Heart left ventricle (tissue), 16 donors: Measurements from ENCODE around the gene DHX8. TPM values are rescaled to one million over a fixed set of nuclear protein-coding genes. Genes with fewer than 3 reads are reported as not detected.
"Not testable (repeated sequence)": the region's sequence is repeated elsewhere in the genome, so short reads cannot be mapped to it uniquely, and the experiment has no call there.

Source experiments
- ATAC-seq, 4 donors: fragments of 200-7000 bp; cut with Tn5 transposase; one replicate each; pipeline ENCODE4 v1.9.1; 2020 to 2022; ENCODE audit warnings: moderate library complexity in 4 of 4, mild to moderate bottlenecking in 3 of 4, moderate number of reproducible peaks in 1 of 4
- DNase-seq, 5 donors: peaks; one replicate each; pipeline ENCODE4 v3.0.0-alpha.2; 2020
- H3K27ac ChIP-seq, 12 donors: fragments of 200-600 bp; sonication (generic) in 4 of 12; one replicate each; pipeline versions ENCODE4 v1.5.0 to v1.8.0; 2016 to 2022; ENCODE audit warnings: mild to moderate bottlenecking in 2 of 12
- H3K27me3 ChIP-seq, 9 donors: fragments of 200-600 bp; sonication (generic) in 2 of 9; one replicate each; pipeline versions ENCODE4 v1.5.1 to v1.8.0; 2016 to 2022; ENCODE audit warnings: mild to moderate bottlenecking in 3 of 9
- H3K36me3 ChIP-seq, 9 donors: fragments of 200-600 bp; sonication (generic) in 2 of 9; one replicate each; pipeline versions ENCODE4 v1.5.0 to v1.8.0; 2018 to 2022; ENCODE audit warnings: mild to moderate bottlenecking in 2 of 9
- H3K4me1 ChIP-seq, 12 donors: fragments of 200-600 bp; sonication (generic) in 4 of 12; one replicate each; pipeline versions ENCODE4 v1.5.0 to v1.8.0; 2016 to 2022; ENCODE audit warnings: mild to moderate bottlenecking in 3 of 12
- H3K4me3 ChIP-seq, 12 donors: fragments of 200-600 bp; sonication (generic) in 4 of 12; one replicate each; pipeline versions ENCODE4 v1.5.0 to v1.8.0; 2017 to 2022; ENCODE audit warnings: mild to moderate bottlenecking in 9 of 12, moderate library complexity in 4 of 12
- H3K9me3 ChIP-seq, 12 donors: fragments of 200-600 bp; sonication (generic) in 4 of 12; one replicate each; pipeline versions ENCODE4 v1.5.0 to v1.8.0; 2016 to 2022; ENCODE audit warnings: mild to moderate bottlenecking in 1 of 12
- POLR2A ChIP-seq, 2 donors: fragments of 450-650 bp; IDR thresholded peaks; one replicate each; pipeline ENCODE4 v1.6.1; 2017; ENCODE audit warnings: antibody characterized with exemption in 2 of 2, mild to moderate bottlenecking in 2 of 2, moderate library complexity in 2 of 2
- WGBS, 4 donors: extraction: QIAGEN DNeasy Blood & Tissue Kit in 2 of 4; methylation state at CpG; one replicate each; pipeline versions ENCODE4 v1.1.5 to v1.1.7; 2013 to 2018; 5-methylcytosine and 5-hydroxymethylcytosine counted together
- intact Hi-C, 10 donors: fragments of 100-400 bp; cut with DNase I; formaldehyde crosslinking; loops; one replicate each; pipeline versions ENCODE4 v1.11.1 to v1.14.2; 2022
- polyA plus RNA-seq, 2 donors: library from polyadenylated mRNA; stranded (reverse); fragments of 200-250 nt; gene quantifications; one replicate each; pipeline ENCODE4 v1.2.3, GENCODE V29; 2013
- total RNA-seq, 9 donors: library from RNA; depleted of rRNA in 2 of 9; stranded (reverse); fragments of >200 nt in 2 of 9; fragmentation: NEBNext Ultra II Directional in 3 of 9; extraction: Animal tissue kit (Norgen Biotek cat#: 25700) in 3 of 9; gene quantifications; one replicate each; pipeline versions ENCODE4 v1.1.0 to v1.2.4, GENCODE V29; 2016 to 2023
- TF ChIP-seq, protein P1 (sequence below), 12 donors: fragments of 200-600 bp; sonication (generic) in 4 of 12; IDR thresholded peaks; one replicate each; pipeline versions ENCODE4 v1.5.0 to v1.8.0; 2018 to 2022; ENCODE audit warnings: antibody characterized with exemption in 12 of 12, mild to moderate bottlenecking in 5 of 12
- donor health status: ischemic (EF 13 %, LVEDD 7.1; RV severe dilation, severe dysfunction).
- donor health status: healthy with polysubstance abuse.
- donor health status: DM: no; HTN: yes; CAD: no.
- donor health status: DM: no; HTN: no; CAD: no.
- donor health status: ischemic (EF 25% LVEDD 6.9; RV normal size, moderate dysfunction).
- donor health status: ischemic (EF 25% LVEDD 5.7; RV mildly dilated, moderate dysfunction).
- donor health status: healthy.
- donor health status: DM: yes; HTN: yes; CAD: no.
- donor health status: ischemic (EF 35%, LVEDD 5.7; RV mildly dilated, moderate dysfunction).
- donor health status: nonischemic (EF 11% LVEDD 7.7; RV severe dilation, severe dysfunction).
- donor health status: DM: yes; HTN: yes; CAD: no.
- donor health status: PGD.
- donor health status: ischemic (EF 29% LVEDD 5.4; RV normal size, mild dysfunction).
- donor health status: nonischemic (EF 23%, LVEDD 6.1; RV moderate dilation, normal function).

DHX8 gene
- total and polyA plus RNA-seq, 11 donors: 13.4 to 41.0 (median 28.1) TPM

DNA sequence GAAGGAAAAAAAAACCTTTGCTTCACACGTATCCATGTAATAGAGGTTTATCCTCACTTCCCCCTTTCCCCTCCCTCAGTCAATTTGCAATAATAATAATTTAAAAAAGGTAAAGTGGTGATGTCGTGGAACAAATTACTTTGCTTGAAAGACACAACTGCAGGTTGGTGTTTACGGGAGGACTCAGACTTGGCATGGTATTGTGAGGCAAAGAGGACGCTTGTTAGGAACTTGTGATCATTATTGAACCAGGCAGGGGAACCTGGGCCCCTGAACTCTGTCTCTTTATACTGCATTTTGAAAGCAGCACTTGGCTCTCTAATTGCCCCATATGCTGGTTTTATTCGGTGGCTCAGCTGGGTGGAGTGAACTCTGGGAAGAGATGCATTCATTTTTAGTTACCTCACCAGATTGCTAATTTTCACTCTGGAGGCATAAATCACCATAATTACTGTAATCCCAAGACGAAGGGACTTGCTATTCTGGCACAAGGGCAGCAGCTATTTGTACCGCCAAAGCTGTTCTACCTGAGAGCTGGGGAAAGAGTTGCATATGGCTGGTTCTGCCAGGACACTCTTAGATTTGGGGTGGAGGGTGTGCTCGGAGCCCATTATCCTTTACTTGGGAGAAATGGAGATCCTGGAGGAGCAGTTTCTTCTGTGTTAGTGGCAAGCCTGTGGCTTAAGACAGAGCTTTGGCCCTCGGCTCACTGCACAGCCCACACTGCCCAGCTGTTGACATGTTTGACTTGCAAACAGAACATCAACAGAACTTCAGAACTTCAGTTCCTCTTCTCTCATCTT is 5.7 kb upstream of the DHX8 start:
- DNase-seq (no peak), ATAC-seq (peak in 1 of 4 donors; percentile 11)
- Histone ChIP-seq H3K27me3 (no peaks in the 10 kb centered on the region), H3K36me3 (no peaks in the 10 kb centered on the region), H3K9me3 (no peaks in the 10 kb centered on the region), H3K27ac (peak overlapping the region in 1 of 12 donors; percentile 13), H3K4me1 (peaks cover 0 to 4% (median under 1%) of the 10 kb centered on the region in 12 donors), H3K4me3 (no peak overlapping the region)
- no peak for TF ChIP-seq POLR2A (IDR thresholded peaks at IDR 0.05)
- TF ChIP-seq, protein P1, sequence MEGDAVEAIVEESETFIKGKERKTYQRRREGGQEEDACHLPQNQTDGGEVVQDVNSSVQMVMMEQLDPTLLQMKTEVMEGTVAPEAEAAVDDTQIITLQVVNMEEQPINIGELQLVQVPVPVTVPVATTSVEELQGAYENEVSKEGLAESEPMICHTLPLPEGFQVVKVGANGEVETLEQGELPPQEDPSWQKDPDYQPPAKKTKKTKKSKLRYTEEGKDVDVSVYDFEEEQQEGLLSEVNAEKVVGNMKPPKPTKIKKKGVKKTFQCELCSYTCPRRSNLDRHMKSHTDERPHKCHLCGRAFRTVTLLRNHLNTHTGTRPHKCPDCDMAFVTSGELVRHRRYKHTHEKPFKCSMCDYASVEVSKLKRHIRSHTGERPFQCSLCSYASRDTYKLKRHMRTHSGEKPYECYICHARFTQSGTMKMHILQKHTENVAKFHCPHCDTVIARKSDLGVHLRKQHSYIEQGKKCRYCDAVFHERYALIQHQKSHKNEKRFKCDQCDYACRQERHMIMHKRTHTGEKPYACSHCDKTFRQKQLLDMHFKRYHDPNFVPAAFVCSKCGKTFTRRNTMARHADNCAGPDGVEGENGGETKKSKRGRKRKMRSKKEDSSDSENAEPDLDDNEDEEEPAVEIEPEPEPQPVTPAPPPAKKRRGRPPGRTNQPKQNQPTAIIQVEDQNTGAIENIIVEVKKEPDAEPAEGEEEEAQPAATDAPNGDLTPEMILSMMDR (IDR thresholded peaks at IDR 0.05): no peak
- 69 to 74% (median 72%) methylated on average over 9 of the region's 9 CpGs for WGBS, 4 donors
- intact Hi-C loops: no loop called here

DNA sequence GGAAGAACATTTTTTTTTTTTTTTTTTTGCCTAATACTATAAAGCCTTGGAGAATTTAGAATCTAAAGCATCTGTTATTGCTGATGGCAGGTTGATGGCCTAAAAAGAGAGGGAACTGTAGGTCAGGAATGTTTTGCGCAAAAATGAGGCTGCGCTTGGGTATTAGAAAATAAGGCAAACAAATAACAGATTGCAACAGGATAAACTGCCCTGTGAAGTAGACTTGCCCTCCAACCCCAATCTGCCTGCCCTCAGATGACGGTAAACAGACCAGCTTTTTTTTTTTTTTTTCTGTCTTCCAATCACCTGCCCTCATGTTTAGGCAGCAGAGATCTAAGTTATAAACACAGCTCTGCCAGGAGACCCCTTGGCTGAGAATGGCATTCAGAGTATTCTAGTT is 3.8 kb upstream of the DHX8 start:
- H3K27me3 ChIP-seq: no peaks in the 10 kb centered on the region
- H3K27ac ChIP-seq: no peak overlapping the region
- DNase-seq (no peak), ATAC-seq (no peak)
- 91 to 95% (median 94%) methylated on average over 3 of the region's 3 CpGs for WGBS, 4 donors
- H3K9me3 ChIP-seq: no peaks in the 10 kb centered on the region
- H3K4me3 ChIP-seq: no peak overlapping the region
- intact Hi-C loops: no loop called here
- TF ChIP-seq, protein P1 (IDR thresholded peaks at IDR 0.05): no peak
- no peak for TF ChIP-seq POLR2A (IDR thresholded peaks at IDR 0.05)
- peaks cover 0 to 14% (median 11%) of the 10 kb centered on the region in 12 donors for H3K4me1 ChIP-seq
- no peaks in the 10 kb centered on the region for H3K36me3 ChIP-seq

DNA sequence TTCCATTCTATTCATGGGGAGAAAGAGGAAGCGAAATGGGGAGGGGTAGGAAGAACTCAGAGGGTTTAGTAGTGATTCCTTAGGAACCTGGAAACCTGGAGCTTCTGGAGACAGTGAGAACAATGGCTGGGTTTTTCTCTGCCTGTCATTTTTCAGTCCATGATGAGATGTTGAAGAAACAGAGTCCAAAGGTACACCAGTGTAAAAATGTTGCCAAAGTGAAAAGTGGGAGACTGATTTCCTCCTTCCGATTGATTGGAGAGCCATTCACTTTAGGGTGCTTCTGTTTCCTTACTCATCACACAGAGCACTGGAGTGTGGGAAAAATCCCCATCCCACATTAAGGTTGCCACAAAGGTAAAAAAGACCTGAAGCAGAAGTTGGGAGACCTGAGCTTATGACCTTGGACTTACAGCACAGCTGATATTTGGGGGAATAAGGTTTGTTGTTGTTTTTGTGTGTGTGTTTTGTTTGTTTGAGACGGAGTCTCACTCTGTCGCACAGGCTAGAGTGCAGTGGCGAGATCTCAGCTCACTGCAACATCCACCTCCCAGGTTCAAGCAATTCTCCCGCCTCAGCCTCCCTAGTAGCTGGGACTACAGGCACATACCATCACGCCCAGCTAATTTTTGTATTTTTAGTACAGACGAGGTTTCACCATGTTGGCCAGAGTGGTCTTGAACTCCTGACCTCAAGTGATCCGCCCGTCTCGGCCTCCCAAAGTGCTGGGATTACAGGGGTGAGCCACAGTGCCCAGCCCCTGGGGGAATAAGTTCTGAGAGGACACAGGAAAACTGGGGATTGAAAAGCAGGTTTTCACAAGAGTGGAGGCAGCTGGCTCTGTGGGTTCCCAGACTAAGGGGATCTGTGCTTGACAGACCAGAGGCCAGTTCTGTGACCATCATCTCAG is 1.4 kb upstream of the DHX8 start:
- H3K36me3 ChIP-seq: no peaks in the 10 kb centered on the region
- H3K4me1 ChIP-seq: peaks cover 0 to 36% (median 27%) of the 10 kb centered on the region in 12 donors
- H3K27me3 ChIP-seq: no peaks in the 10 kb centered on the region
- TF ChIP-seq POLR2A (IDR thresholded peaks at IDR 0.05): no peak
- TF ChIP-seq, protein P1 (IDR thresholded peaks at IDR 0.05): no peak
- no peak overlapping the region for H3K4me3 ChIP-seq
- DNase-seq: no peak
- intact Hi-C loops: loop anchor here (1.0 to 2.0 kb wide), 3 partner anchors 88 to 93 kb away; no protein-coding TSS in a partner anchor
- no peak for ATAC-seq
- H3K27ac ChIP-seq: peak overlapping the region in 2 of 12 donors; percentile 79 to 89
- WGBS, 4 donors: 83 to 86% (median 84%) methylated on average over 11 of the region's 11 CpGs
- no peaks in the 10 kb centered on the region for H3K9me3 ChIP-seq

DNA sequence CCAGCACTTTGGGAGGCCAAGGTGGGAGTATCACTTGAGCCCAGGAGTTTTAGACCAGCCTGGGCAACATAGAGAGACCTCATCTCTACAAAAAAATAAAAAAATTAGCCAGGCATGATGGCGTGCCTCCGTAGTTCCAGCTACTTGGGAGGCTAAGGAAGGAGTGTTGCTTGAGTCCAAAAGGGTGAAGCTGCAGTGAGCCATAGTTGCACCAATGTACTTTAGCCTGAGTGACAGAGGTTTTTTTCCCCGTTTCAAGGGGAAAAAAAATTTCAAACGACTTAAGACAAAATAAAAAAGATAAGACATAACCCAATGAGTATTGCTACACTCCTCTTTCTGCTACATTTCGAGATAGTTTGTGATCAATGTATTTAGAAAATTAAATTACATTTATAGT is 6.8 kb downstream of the DHX8 start:
- 84 to 89% (median 85%) methylated on average over 5 of the region's 5 CpGs for WGBS, 4 donors
- TF ChIP-seq, protein P1 (IDR thresholded peaks at IDR 0.05): no peak
- TF ChIP-seq POLR2A (IDR thresholded peaks at IDR 0.05): no peak
- intact Hi-C loops: no loop called here
- ATAC-seq: no peak
- H3K27ac ChIP-seq: no peak overlapping the region
- H3K9me3 ChIP-seq: no peaks in the 10 kb centered on the region
- H3K4me1 ChIP-seq: peaks cover 0 to 21% (median 11%) of the 10 kb centered on the region in 12 donors
- peaks cover 2 to 66% (median 61%) of the 10 kb centered on the region in 9 donors for H3K36me3 ChIP-seq
- H3K4me3 ChIP-seq: no peak overlapping the region
- DNase-seq: no peak
- no peaks in the 10 kb centered on the region for H3K27me3 ChIP-seq

DNA sequence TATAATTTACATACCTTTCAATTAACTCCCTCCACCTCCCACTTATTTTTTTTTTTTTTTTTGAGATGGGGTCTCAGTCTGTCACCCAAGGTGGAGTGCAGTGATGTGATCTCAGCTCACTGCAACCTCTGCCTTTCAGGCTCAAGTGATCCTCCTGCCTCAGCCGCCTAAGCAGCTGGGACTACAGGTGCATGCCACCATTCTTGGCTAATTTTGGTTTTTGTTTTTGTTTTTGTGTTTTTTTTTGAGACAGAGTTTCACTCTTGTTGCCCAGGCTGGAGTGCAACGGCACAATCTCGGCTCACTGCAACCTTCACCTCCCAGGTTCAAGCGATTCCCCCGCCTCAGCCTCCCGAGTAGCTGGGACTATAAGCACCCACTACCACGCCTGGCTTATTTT is 25.7 kb downstream of the DHX8 start:
- H3K27me3 ChIP-seq, H3K4me3 ChIP-seq, H3K4me1 ChIP-seq, H3K27ac ChIP-seq, intact Hi-C loops, ATAC-seq, H3K9me3 ChIP-seq, DNase-seq: not testable (repeated sequence)
- H3K36me3 ChIP-seq: peaks cover 2 to 100% (median 98%) of the 10 kb centered on the region in 9 donors
- 95 to 98% (median 98%) methylated on average over 7 of the region's 7 CpGs for WGBS, 4 donors

DNA sequence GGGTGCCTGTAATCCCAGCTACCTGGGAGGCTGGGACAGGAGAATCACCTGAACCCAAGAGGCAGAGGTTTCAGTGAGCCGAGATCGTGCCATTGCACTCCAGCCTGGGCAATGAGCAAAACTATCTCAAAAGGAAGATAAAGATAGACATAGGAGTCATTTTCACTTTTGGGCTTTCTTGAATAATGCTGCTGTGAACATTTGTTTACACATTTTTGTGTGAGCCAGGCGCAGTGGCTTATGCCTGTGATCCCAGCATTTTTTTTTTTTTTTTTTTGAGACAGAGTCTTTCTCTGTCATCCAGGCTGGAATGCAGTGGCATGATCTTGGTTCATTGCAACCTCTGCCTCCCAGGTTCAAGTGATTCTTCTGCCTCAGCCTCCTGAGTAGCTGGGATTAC is 27.4 kb downstream of the DHX8 start:
- DNase-seq, H3K27ac ChIP-seq, H3K4me3 ChIP-seq, intact Hi-C loops, H3K27me3 ChIP-seq, H3K9me3 ChIP-seq, ATAC-seq: not testable (repeated sequence)
- WGBS, 4 donors: 94 to 100% (median 95%) methylated on average over 3 of the region's 3 CpGs
- H3K4me1 ChIP-seq: peaks cover 0 to 14% (median 8%) of the 10 kb centered on the region in 12 donors
- H3K36me3 ChIP-seq: peaks cover 2 to 100% (median 94%) of the 10 kb centered on the region in 9 donors
